GM12864 (cell line): ENCODE results near the gene C5AR1.
"Not testable (repeated sequence)": the region's sequence is repeated elsewhere in the genome, so short reads cannot be mapped to it uniquely, and the experiment has no call there.

ENCODE experiments used
- DNase-seq: peaks from one replicate; pipeline ENCODE4 v3.0.0-alpha.2; 2011; ENCODE audit warnings: low read depth
- H3K4me3 ChIP-seq: 2 replicates; pipeline ENCODE4 v1.5.1; 2011; ENCODE audit warnings: mild to moderate bottlenecking, low read depth, low read length, control low read depth
- TF ChIP-seq, protein P1 (sequence below): IDR thresholded peaks from 2 replicates; pipeline ENCODE4 v1.5.1; 2011; ENCODE audit warnings: low read depth, mild to moderate bottlenecking, moderate library complexity, low read length, control low read depth, inconsistent platforms; ENCODE audit errors: missing control alignments

The C5AR1 gene

GRCh38 chr19:47309608-47310007, at the start of gene C5AR1:
Gene C5AR1 (plus strand): TSS chr19:47309861. CDS start chr19:47309896, 35 bp downstream.
- DNase-seq = no peak
- TF ChIP-seq, protein P1, sequence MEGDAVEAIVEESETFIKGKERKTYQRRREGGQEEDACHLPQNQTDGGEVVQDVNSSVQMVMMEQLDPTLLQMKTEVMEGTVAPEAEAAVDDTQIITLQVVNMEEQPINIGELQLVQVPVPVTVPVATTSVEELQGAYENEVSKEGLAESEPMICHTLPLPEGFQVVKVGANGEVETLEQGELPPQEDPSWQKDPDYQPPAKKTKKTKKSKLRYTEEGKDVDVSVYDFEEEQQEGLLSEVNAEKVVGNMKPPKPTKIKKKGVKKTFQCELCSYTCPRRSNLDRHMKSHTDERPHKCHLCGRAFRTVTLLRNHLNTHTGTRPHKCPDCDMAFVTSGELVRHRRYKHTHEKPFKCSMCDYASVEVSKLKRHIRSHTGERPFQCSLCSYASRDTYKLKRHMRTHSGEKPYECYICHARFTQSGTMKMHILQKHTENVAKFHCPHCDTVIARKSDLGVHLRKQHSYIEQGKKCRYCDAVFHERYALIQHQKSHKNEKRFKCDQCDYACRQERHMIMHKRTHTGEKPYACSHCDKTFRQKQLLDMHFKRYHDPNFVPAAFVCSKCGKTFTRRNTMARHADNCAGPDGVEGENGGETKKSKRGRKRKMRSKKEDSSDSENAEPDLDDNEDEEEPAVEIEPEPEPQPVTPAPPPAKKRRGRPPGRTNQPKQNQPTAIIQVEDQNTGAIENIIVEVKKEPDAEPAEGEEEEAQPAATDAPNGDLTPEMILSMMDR = no peak
- no peak within 1 kb of the TSS for H3K4me3 ChIP-seq

DNA sequence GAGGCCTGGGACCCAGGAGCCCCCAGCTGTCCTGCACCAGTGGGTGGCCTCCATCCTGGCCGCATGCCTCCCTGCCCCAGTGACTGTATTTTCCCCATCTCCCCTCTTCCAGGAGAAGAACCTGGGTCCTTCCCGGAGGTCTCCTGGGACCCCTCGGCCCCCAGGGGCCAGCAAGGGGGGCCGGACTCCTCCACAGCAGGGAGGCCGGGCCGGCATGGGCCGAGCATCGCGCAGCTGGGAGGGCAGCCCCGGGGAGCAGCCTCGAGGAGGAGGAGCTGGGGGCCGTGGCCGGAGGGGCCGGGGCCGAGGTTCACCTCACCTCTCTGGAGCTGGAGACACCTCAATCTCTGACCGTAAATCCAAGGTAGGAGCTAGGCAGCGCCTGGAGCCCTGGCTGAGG, 49.2 kb upstream of the C5AR1 start:
- DNase-seq = no peak
- TF ChIP-seq, protein P1 = no peak
- H3K4me3 ChIP-seq = no peak overlapping the region

- not testable (repeated sequence) for H3K4me3 ChIP-seq
- peak; percentile 94 for DNase-seq
These were observed 47.5 kb upstream of the C5AR1 start for GRCh38 chr19:47261946-47262793.

DNA sequence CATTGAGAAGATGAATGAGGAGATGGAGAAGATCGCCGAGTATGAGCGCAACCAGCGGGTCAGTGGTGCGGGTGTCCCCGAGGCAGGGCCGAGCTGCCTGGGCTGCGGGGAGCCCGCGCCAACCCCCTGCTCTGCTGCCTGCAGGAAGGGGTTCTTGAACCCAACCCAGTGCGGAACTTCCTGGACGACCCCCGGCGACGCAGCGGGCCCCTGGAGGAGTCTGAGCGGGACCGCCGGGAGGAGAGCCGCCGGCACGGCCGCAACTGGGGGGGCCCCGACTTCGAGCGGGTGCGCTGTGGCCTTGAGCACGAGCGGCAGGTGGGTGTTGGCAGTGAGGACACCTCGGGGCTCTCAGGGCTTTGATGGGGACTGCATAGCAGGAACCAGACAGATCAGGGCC, 45.0 kb upstream of the C5AR1 start:
- no peak for DNase-seq
- TF ChIP-seq, protein P1 = no peak
- no peak overlapping the region for H3K4me3 ChIP-seq

DNA sequence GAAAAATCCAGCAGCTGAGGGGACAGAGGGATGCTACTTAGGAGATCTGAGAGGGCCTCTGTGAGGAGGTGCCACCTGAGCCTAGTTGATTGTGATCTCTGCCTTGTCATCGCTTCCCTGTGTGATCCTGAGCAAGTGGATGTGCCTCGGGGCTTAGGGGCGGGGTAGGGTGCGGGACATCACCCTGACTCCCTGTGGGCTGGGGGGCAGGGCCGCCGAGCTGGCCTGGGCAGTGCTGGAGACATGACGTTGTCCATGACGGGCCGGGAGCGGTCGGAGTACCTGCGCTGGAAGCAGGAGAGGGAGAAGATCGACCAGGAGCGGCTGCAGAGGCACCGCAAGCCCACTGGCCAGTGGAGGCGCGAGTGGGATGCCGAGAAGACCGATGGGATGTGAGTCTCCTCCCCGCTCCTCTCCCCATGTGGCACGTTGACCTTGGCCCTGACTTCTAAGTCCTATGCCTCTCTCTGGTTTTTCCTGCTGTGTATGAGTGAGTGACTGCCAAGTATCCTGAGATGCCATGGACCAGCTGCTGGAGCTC, 43.2 kb upstream of the C5AR1 start:
- no peak for DNase-seq
- TF ChIP-seq, protein P1 = no peak
- H3K4me3 ChIP-seq = no peak overlapping the region

DNA sequence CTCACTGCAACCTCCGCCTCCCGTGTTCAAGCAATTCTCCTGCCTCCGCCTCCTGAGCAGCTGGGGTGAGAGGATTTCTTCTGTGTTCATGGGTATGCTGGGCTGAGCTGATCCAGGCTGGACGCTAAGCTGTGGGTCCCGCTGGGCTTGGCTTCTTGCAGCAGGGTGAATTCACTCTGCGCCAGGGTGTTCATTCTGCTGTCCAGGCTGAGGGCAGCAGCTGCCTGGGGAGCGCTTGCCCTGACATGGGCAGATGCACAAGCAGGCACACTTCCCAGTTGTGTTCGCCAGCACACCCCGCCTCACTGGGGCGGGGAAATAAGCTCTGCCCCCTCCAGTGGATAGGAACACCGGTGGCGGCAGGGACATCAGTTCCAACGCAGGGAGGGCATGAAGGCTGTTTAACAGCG, 42.3 kb upstream of the C5AR1 start:
- H3K4me3 ChIP-seq = no peak overlapping the region
- TF ChIP-seq, protein P1 = no peak
- no peak for DNase-seq

- no peak for DNase-seq
- no peak overlapping the region for H3K4me3 ChIP-seq
- TF ChIP-seq, protein P1 = no peak
These were observed 41.6 kb upstream of the C5AR1 start for GRCh38 chr19:47268028-47268427.
